NCI-H2171 treated with DMSO at 0.1 percent for 48 hours (cell line): Measurements from ENCODE around the gene HPCAL1.

ENCODE experiments used
- DNase-seq: peaks from one replicate; lab custom pipeline; 2025; lab: John Stamatoyannopoulos, UW

HPCAL1 gene

GRCh38 chr2:10303694-10304378, 1.1 kb downstream of the HPCAL1 start:
- DNase-seq: peak; percentile 55

- no peak for DNase-seq
Observed at GRCh38 chr2:10304458-10305253, 2.0 kb downstream of the HPCAL1 start.

- DNase-seq: no peak
Observed at GRCh38 chr2:10305254-10305635, 2.5 kb downstream of the HPCAL1 start.

GRCh38 chr2:10305715-10306114, 3.0 kb downstream of the HPCAL1 start:
- DNase-seq: no peak

GRCh38 chr2:10306901-10307463, 4.3 kb downstream of the HPCAL1 start:
- DNase-seq: no peak

GRCh38 chr2:10307561-10308156, 5.0 kb downstream of the HPCAL1 start:
- no peak for DNase-seq

GRCh38 chr2:10308866-10309265, 6.2 kb downstream of the HPCAL1 start:
- DNase-seq: no peak

GRCh38 chr2:10309286-10309685, 6.6 kb downstream of the HPCAL1 start:
- DNase-seq: no peak

GRCh38 chr2:10310309-10310888, 7.7 kb downstream of the HPCAL1 start:
- no peak for DNase-seq

GRCh38 chr2:10311736-10312135, 9.0 kb downstream of the HPCAL1 start:
- no peak for DNase-seq

- no peak for DNase-seq
Observed at GRCh38 chr2:10312437-10312957, 9.8 kb downstream of the HPCAL1 start.

GRCh38 chr2:10316336-10316735, 13.6 kb downstream of the HPCAL1 start:
- DNase-seq: no peak

- DNase-seq: no peak
Observed at GRCh38 chr2:10316860-10317259, 14.2 kb downstream of the HPCAL1 start.

GRCh38 chr2:10317646-10318045, 14.9 kb downstream of the HPCAL1 start:
- DNase-seq: no peak

- DNase-seq: no peak
Observed at GRCh38 chr2:10318345-10318744, 15.6 kb downstream of the HPCAL1 start.

- DNase-seq: no peak
Observed at GRCh38 chr2:10319892-10320574, 17.3 kb downstream of the HPCAL1 start.

GRCh38 chr2:10320575-10320931, 17.8 kb downstream of the HPCAL1 start:
- no peak for DNase-seq

- DNase-seq: no peak
Observed at GRCh38 chr2:10320933-10321332, 18.2 kb downstream of the HPCAL1 start.

GRCh38 chr2:10321622-10322021, 18.9 kb downstream of the HPCAL1 start:
- DNase-seq: no peak

GRCh38 chr2:10322481-10322880, 19.8 kb downstream of the HPCAL1 start:
- no peak for DNase-seq

GRCh38 chr2:10322973-10323372, 20.3 kb downstream of the HPCAL1 start:
- no peak for DNase-seq

GRCh38 chr2:10323535-10323934, 20.8 kb downstream of the HPCAL1 start:
- DNase-seq: no peak
